HEK293 (cell line): ENCODE results near the gene ASMTL.

Source experiments
- CTCF ChIP-seq: fragments of 450-650 bp; formaldehyde crosslinking; IDR thresholded peaks from 2 replicates; pipeline ENCODE4 v1.5.1; 2016; ENCODE audit warnings: missing biosample characterization, missing genetic modification characterization
- GLIS2 ChIP-seq: fragments of 450-650 bp; formaldehyde crosslinking; IDR thresholded peaks from 2 replicates; pipeline ENCODE4 v1.5.1; 2016; ENCODE audit warnings: missing biosample characterization, missing genetic modification characterization
- KLF1 ChIP-seq: fragments of 450-650 bp; formaldehyde crosslinking; IDR thresholded peaks from 2 replicates; pipeline ENCODE4 v1.5.1; 2016; ENCODE audit warnings: missing biosample characterization, missing genetic modification characterization
- MEIS1 ChIP-seq: sonication (generic); formaldehyde crosslinking; IDR thresholded peaks from 2 replicates; pipeline ENCODE4 v1.8.1; 2022; ENCODE audit warnings: missing genetic modification reagents, mild to moderate bottlenecking, borderline replicate concordance
- OVOL3 ChIP-seq: fragments of 450-650 bp; formaldehyde crosslinking; IDR thresholded peaks from 2 replicates; pipeline ENCODE4 v1.5.1; 2016; ENCODE audit warnings: missing biosample characterization, missing genetic modification characterization
- PRDM10 ChIP-seq: fragments of 450-650 bp; formaldehyde crosslinking; IDR thresholded peaks from 2 replicates; pipeline ENCODE4 v1.5.1; 2016; ENCODE audit warnings: missing biosample characterization, missing genetic modification characterization
- PRDM4 ChIP-seq: fragments of 450-650 bp; formaldehyde crosslinking; IDR thresholded peaks from 2 replicates; pipeline ENCODE4 v1.5.1; 2017; ENCODE audit warnings: missing biosample characterization, missing genetic modification characterization
- SCRT1 ChIP-seq: fragments of 450-650 bp; formaldehyde crosslinking; IDR thresholded peaks from 2 replicates; pipeline ENCODE4 v1.5.1; 2016; ENCODE audit warnings: missing biosample characterization, missing genetic modification characterization, borderline replicate concordance
- TRIM28 ChIP-seq: IDR thresholded peaks from 2 replicates; pipeline ENCODE4 v1.6.1; 2011; ENCODE audit warnings: low read length, control low read depth, borderline replicate concordance
- ZBTB10 ChIP-seq: fragments of 450-650 bp; formaldehyde crosslinking; IDR thresholded peaks from 2 replicates; pipeline ENCODE4 v1.5.1; 2016; ENCODE audit warnings: missing biosample characterization, missing genetic modification characterization
- ZBTB26 ChIP-seq: fragments of 450-650 bp; formaldehyde crosslinking; optimal IDR thresholded peaks from 2 replicates; pipeline ENCODE3; 2016; ENCODE audit warnings: missing biosample characterization, mild to moderate bottlenecking, missing genetic modification characterization
- ZBTB7A ChIP-seq: fragments of 450-650 bp; formaldehyde crosslinking; IDR thresholded peaks from 2 replicates; pipeline ENCODE4 v1.5.1; 2016; ENCODE audit warnings: low read depth, missing biosample characterization, missing genetic modification characterization
- ZNF121 ChIP-seq: fragments of 450-650 bp; formaldehyde crosslinking; IDR thresholded peaks from 2 replicates; pipeline ENCODE4 v1.5.1; 2016; ENCODE audit warnings: missing biosample characterization, missing genetic modification characterization
- ZNF211 ChIP-seq: fragments of 450-650 bp; formaldehyde crosslinking; IDR thresholded peaks from 2 replicates; pipeline ENCODE4 v1.5.1; 2016; ENCODE audit warnings: low read depth, missing biosample characterization, missing genetic modification characterization
- ZNF311 ChIP-seq: fragments of 450-650 bp; formaldehyde crosslinking; IDR thresholded peaks from 2 replicates; pipeline ENCODE4 v1.5.1; 2017; ENCODE audit warnings: missing biosample characterization, missing genetic modification characterization, borderline replicate concordance
- ZNF354C ChIP-seq: fragments of 450-650 bp; formaldehyde crosslinking; IDR thresholded peaks from 2 replicates; pipeline ENCODE4 v1.5.1; 2016; ENCODE audit warnings: missing biosample characterization, missing genetic modification characterization, low read depth, borderline replicate concordance
- ZNF514 ChIP-seq: fragments of 450-650 bp; formaldehyde crosslinking; IDR thresholded peaks from 2 replicates; pipeline ENCODE4 v1.5.1; 2016; ENCODE audit warnings: missing biosample characterization, missing genetic modification characterization
- ZNF548 ChIP-seq: fragments of 450-650 bp; formaldehyde crosslinking; IDR thresholded peaks from 2 replicates; pipeline ENCODE4 v1.5.1; 2016; ENCODE audit warnings: missing biosample characterization, missing genetic modification characterization
- ZNF623 ChIP-seq: fragments of 450-650 bp; formaldehyde crosslinking; IDR thresholded peaks from 2 replicates; pipeline ENCODE4 v1.5.1; 2016; ENCODE audit warnings: missing biosample characterization, missing genetic modification characterization
- ZNF626 ChIP-seq: fragments of 450-650 bp; sonication (Bioruptor Pico); formaldehyde crosslinking; IDR thresholded peaks from 2 replicates; pipeline ENCODE4 v1.5.1; 2018; ENCODE audit warnings: missing biosample characterization, missing genetic modification characterization, inconsistent platforms
- ZNF639 ChIP-seq: fragments of 450-650 bp; formaldehyde crosslinking; IDR thresholded peaks from 2 replicates; pipeline ENCODE4 v1.5.1; 2016; ENCODE audit warnings: missing biosample characterization, missing genetic modification characterization
- ZNF658 ChIP-seq: fragments of 450-650 bp; formaldehyde crosslinking; IDR thresholded peaks from 2 replicates; pipeline ENCODE4; 2016; ENCODE audit warnings: missing biosample characterization, missing genetic modification characterization
- ZNF777 ChIP-seq: fragments of 450-650 bp; formaldehyde crosslinking; IDR thresholded peaks from 2 replicates; pipeline ENCODE4 v1.5.1; 2017; ENCODE audit warnings: missing biosample characterization, missing genetic modification characterization, borderline replicate concordance
- ZNF837 ChIP-seq: fragments of 450-650 bp; formaldehyde crosslinking; IDR thresholded peaks from 2 replicates; pipeline ENCODE4 v1.5.1; 2016; ENCODE audit warnings: missing biosample characterization, missing genetic modification characterization
- ZSCAN5A ChIP-seq: fragments of 450-650 bp; formaldehyde crosslinking; IDR thresholded peaks from 2 replicates; pipeline ENCODE4 v1.5.1; 2016; ENCODE audit warnings: missing biosample characterization, missing genetic modification characterization

Gene ASMTL

GRCh38 chrX:1421433-1422134 lies 31.1 kb downstream of the ASMTL start (continued):
- TF ChIP-seq ZNF623 (tag by site-specific recombination) (no peak), ZNF514 (tag by site-specific recombination) (no peak), ZNF837 (no peak), ZNF639 (tag by site-specific recombination) (peak; percentile 63), PRDM4 (tag by site-specific recombination) (no peak), KLF1 (tag by site-specific recombination) (no peak), ZBTB7A (tag by site-specific recombination) (no peak), PRDM10 (tag by site-specific recombination) (no peak), ZNF311 (tag by site-specific recombination) (no peak), MEIS1 (CRISPR knock-in tag) (no peak), ZNF354C (tag by site-specific recombination) (0 out of 2 replicates have a peak, but pooled peaks have one; percentile 12), ZNF658 (tag by site-specific recombination) (no peak), SCRT1 (no peak), ZNF626 (tag by site-specific recombination) (no peak), CTCF (tag by site-specific recombination) (no peak), GLIS2 (tag by site-specific recombination) (no peak), ZNF548 (tag by site-specific recombination) (no peak), OVOL3 (tag by site-specific recombination) (no peak), TRIM28 (peak; percentile 93; the same call in 1 of the 2 replicates), ZBTB10 (tag by site-specific recombination) (no peak), ZSCAN5A (tag by site-specific recombination) (no peak), ZNF121 (no peak), ZNF211 (tag by site-specific recombination) (no peak), ZBTB26 (no peak), ZNF777 (no peak)
